Progenitor cell of endocrine pancreas (in vitro differentiated cells): ENCODE measurements around the gene WDR93. TPM values are rescaled to one million over a fixed set of nuclear protein-coding genes. Genes with fewer than 3 reads are reported as not detected.

Source experiments
- DNase-seq: peaks from one replicate; pipeline ENCODE4 v3.0.0; 2021; ENCODE audit warnings: low spot score; ENCODE audit not compliant: unreplicated experiment
- H3K27ac Mint-ChIP-seq: 2 replicates; pipeline ENCODE4 v1.8.0; 2021; ENCODE audit warnings: mild to moderate bottlenecking, moderate library complexity, mixed read lengths
- H3K27me3 Mint-ChIP-seq: 2 replicates; pipeline ENCODE4 v1.8.0; 2021; ENCODE audit warnings: mixed read lengths
- H3K36me3 Mint-ChIP-seq: 2 replicates; pipeline ENCODE4 v1.8.0; 2022; ENCODE audit warnings: mixed read lengths; ENCODE audit not compliant: insufficient read depth
- H3K4me1 Mint-ChIP-seq: 2 replicates; pipeline ENCODE4 v1.8.0; 2021; ENCODE audit warnings: low read depth, mixed read lengths
- H3K4me3 Mint-ChIP-seq: 2 replicates; pipeline ENCODE4 v1.8.0; 2021; ENCODE audit warnings: low read depth, mild to moderate bottlenecking, moderate library complexity, mixed read lengths
- H3K9me3 Mint-ChIP-seq: 2 replicates; pipeline ENCODE4 v1.8.0; 2021; ENCODE audit warnings: low read depth, mixed read lengths
- total RNA-seq: library from RNA; stranded (reverse); gene quantifications from 2 replicates; pipeline ENCODE4 v1.2.1, GENCODE V29; 2021
- TF ChIP-seq, protein P1 (sequence below): fragments of 200-600 bp; sonication (generic); IDR thresholded peaks from one replicate; pipeline ENCODE4 v1.5.0; 2021; ENCODE audit warnings: antibody characterized with exemption, mild to moderate bottlenecking; ENCODE audit not compliant: unreplicated experiment

Gene WDR93
- total RNA-seq, 1 donor from 2014 or later = 1.3 TPM

DNA sequence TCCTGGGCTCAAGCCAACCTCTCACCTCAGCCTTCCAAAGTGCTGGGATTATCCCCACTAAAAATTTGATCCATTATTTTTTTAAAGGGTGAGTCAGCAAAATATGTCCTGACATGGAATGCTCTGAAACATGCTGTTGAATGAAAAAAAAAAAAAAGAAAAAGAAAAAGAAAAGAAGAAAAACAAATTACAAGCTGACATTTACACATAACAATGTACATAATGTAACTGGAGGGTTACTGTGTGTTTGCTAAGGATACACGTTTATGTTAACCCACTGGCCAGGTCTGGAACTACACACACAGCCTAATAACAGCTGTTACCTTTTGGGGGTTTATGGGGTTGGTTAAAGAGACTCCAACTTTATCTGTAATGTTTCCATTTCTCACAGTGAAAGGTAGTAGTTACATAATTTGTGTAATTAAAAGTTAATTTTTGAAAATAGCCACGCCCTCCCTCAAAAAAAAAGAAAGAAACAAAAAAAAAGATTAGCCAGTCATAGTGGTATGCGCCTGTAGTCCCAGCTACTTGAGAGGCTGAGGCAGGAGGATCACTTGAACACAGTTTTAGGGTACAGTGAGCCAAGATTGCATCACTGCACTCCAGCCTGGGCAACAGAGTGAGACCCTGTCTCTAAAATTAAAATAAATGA lies 82.4 kb downstream of the WDR93 start:
- H3K4me3 Mint-ChIP-seq = no peak overlapping the region
- no peak overlapping the region for H3K27ac Mint-ChIP-seq
- TF ChIP-seq, protein P1, sequence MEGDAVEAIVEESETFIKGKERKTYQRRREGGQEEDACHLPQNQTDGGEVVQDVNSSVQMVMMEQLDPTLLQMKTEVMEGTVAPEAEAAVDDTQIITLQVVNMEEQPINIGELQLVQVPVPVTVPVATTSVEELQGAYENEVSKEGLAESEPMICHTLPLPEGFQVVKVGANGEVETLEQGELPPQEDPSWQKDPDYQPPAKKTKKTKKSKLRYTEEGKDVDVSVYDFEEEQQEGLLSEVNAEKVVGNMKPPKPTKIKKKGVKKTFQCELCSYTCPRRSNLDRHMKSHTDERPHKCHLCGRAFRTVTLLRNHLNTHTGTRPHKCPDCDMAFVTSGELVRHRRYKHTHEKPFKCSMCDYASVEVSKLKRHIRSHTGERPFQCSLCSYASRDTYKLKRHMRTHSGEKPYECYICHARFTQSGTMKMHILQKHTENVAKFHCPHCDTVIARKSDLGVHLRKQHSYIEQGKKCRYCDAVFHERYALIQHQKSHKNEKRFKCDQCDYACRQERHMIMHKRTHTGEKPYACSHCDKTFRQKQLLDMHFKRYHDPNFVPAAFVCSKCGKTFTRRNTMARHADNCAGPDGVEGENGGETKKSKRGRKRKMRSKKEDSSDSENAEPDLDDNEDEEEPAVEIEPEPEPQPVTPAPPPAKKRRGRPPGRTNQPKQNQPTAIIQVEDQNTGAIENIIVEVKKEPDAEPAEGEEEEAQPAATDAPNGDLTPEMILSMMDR = peak; percentile 50
- H3K9me3 Mint-ChIP-seq = no peaks in the 10 kb centered on the region
- DNase-seq = no peak
- no peaks in the 10 kb centered on the region for H3K36me3 Mint-ChIP-seq
- H3K27me3 Mint-ChIP-seq = peaks cover 33% of the 10 kb centered on the region
- H3K4me1 Mint-ChIP-seq = no peaks in the 10 kb centered on the region

DNA sequence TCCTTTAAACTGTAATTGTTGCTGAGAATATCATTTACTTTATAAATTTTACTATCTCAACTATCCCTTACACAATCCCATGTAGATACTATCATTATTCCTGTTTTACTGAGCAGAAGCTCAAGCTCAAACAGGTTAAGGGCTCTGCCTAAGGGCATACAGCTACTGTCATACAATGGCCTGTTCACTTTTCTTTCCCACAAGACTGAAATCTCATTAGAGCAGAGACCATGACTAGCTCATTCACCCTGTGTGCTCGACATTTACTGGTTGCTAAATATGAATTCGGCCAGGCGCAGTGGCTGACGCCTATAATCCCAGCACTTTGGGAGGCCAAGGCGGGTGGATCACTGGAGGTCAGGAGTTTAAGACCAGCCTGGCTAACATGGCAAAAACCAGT lies 83.9 kb downstream of the WDR93 start:
- Mint-ChIP-seq H3K27ac (no peak overlapping the region), H3K36me3 (no peaks in the 10 kb centered on the region), H3K27me3 (peaks cover 31% of the 10 kb centered on the region)

DNA sequence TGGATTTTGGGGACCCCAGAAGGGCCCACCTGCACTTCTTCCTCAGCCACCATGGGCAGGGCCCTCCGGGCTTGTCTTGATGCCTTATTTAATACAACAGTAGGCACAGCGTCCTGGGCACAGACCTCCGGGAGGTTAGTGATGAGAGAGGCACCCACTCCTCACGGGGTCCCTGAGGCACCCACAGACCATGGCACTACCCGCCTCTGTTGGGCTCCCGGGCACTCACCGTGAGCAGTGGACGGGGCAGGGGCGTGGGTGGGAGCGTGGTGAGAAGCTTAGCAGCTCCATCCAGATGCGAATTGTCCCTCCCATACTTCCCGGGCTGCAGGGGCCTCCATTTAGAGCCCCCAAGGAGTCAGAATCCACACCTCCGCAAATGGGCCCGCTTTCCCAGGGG lies 85.2 kb downstream of the WDR93 start:
- H3K4me3 Mint-ChIP-seq = no peak overlapping the region
- no peaks in the 10 kb centered on the region for H3K9me3 Mint-ChIP-seq
- no peaks in the 10 kb centered on the region for H3K4me1 Mint-ChIP-seq
- peaks cover 36% of the 10 kb centered on the region for H3K27me3 Mint-ChIP-seq
- DNase-seq = no peak
- no peaks in the 10 kb centered on the region for H3K36me3 Mint-ChIP-seq
- TF ChIP-seq, protein P1 = no peak
- no peak overlapping the region for H3K27ac Mint-ChIP-seq

More for the DNA sequence above, 83.9 kb downstream of the WDR93 start:
- TF ChIP-seq, protein P1 = no peak
- no peak for DNase-seq
- Mint-ChIP-seq H3K4me3 (no peak overlapping the region), H3K9me3 (no peaks in the 10 kb centered on the region), H3K4me1 (no peaks in the 10 kb centered on the region)

DNA sequence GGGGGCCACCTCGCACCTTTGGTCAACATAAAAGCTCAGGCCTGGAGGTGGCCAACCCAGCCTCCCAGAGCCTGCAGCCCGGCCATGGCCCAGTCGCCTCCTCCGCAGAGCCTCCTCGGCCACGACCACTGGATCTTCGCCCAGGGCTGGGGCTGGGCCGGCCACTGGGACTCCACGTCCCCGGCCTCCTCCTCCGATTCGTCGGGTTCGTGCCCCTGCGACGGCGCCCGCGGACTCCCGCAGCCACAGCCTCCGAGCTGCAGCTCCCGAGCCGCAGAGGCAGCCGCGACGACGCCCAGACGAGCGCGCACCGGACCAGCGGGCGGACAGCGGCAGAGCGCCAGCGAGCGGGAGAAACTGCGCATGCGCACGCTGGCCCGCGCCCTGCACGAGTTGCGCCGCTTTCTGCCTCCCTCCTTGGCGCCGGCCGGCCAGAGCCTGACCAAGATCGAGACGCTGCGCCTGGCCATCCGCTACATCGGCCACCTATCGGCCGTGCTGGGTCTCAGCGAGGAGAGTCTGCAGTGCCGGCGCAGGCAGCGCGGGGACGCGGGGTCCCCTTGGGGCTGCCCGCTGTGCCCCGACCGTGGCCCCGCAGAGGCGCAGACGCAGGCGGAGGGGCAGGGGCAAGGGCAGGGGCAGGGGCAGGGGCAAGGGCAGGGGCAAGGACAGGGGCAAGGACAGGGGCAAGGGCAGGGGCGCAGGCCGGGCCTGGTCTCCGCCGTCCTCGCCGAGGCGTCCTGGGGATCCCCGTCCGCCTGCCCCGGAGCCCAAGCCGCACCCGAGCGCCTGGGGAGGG lies 85.9 kb downstream of the WDR93 start, which contains the start of gene MESP2:
TSS of gene MESP2 (plus strand) at position 59 of the 799 bp plus-strand sequence. CDS start at position 85, 26 bp downstream.
- Mint-ChIP-seq H3K27ac (no peak within 1 kb of the TSS), H3K9me3 (no peaks in the 10 kb centered on the region), H3K4me3 (peak within 1 kb of the TSS; percentile 31), H3K27me3 (peaks cover 37% of the 10 kb centered on the region), H3K36me3 (no peaks in the 10 kb centered on the region), H3K4me1 (no peaks in the 10 kb centered on the region)
- DNase-seq = peak; percentile 86
- TF ChIP-seq, protein P1 = peak; percentile 65

DNA sequence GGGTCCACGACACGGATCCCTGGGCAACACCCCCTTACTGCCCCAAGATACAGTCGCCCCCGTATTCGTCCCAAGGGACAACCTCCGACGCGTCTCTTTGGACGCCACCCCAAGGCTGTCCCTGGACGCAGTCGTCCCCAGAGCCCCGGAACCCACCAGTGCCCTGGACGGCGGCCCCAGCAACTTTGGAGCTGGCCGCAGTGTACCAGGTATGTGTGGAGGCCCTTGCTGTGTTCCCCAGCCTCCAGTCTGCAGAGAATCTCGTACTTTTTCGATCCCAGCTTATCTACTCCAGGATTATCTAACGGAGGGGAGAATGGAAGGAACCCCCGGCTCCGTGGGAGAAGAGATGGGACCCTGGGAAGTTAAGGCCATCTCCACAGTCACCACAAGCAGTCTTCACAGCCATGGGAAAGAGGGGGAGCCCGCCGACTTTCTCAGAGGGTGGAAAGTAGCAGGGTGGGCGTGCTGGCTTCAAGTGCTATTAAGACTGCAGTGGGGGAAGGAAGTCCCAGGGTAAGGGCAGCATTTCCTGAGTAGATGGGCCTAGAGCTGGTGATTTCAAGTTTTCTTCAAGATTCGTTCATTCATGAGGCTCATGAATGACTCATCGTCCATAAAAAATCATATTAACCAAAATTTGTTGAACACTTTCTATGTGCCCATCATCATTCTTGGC lies 86.6 kb downstream of the WDR93 start:
- no peak overlapping the region for H3K27ac Mint-ChIP-seq
- DNase-seq = no peak
- peak overlapping the region; percentile 31 for H3K4me3 Mint-ChIP-seq
- no peaks in the 10 kb centered on the region for H3K4me1 Mint-ChIP-seq
- H3K36me3 Mint-ChIP-seq = no peaks in the 10 kb centered on the region
- TF ChIP-seq, protein P1 = no peak
- peaks cover 39% of the 10 kb centered on the region for H3K27me3 Mint-ChIP-seq
- no peaks in the 10 kb centered on the region for H3K9me3 Mint-ChIP-seq
